Measurements from ENCODE around the gene CDC73. TPM values are rescaled to one million over a fixed set of nuclear protein-coding genes. Genes with fewer than 3 reads are reported as not detected.

The CDC73 gene
- total and polyA plus RNA-seq, 2 donors (not counting 3 experiments of a cell fraction or from before 2014, with no cell fraction given), result 9.9 to 55.8 TPM

- no peak overlapping the region for H2AFZ ChIP-seq (ENCODE audit: low read depth, low read length)
- ChIA-PET CTCF (interaction anchor here (0.7 kb wide), 1 partner anchor 637 kb away, joined by 3 read pairs; no protein-coding TSS in a partner anchor), POLR2A (no interaction called here)
- H3K27ac ChIP-seq (ENCODE audit: insufficient read depth, low read depth, low read length), result no peak overlapping the region
- H3K36me3 ChIP-seq (ENCODE audit: control insufficient read depth in 2 of 2, extremely low read depth in 1 of 2, insufficient read depth in 2 of 2, low read length in 2 of 2), result peaks cover 5% of the 10 kb centered on the region in 2 experiments
- FAIRE-seq (no peak), DNase-seq (ENCODE audit: low read depth, low spot score) (no peak)
- no TSS peak for BruUV-seq (replicated peaks)
- dilution Hi-C loops (cut with MboI; ENCODE audit: extremely low pct_ligation_motif_present, low sequenced_read_pairs) (no loop called here), intact Hi-C loops (cut with micrococcal nuclease) (no loop called here)
- TF ChIP-seq GATA2 (IDR thresholded peaks at IDR 0.05; ENCODE audit: insufficient read depth, insufficient read length, low read depth, low read length) (no peak), POLR2AphosphoS5 (IDR thresholded peaks at IDR 0.05; ENCODE audit: insufficient read depth, low read depth, low read length) (no peak), FOS (IDR thresholded peaks at IDR 0.05; ENCODE audit: borderline replicate concordance, insufficient read depth, low read length) (no peak), POLR2A (IDR thresholded peaks at IDR 0.05; ENCODE audit: low read depth, low read length) (no peak), JUN (IDR thresholded peaks at IDR 0.05; ENCODE audit: borderline replicate concordance, insufficient read depth, insufficient read length, low read depth) (no peak), EZH2 (IDR thresholded peaks at IDR 0.05; ENCODE audit: borderline replicate concordance, low read depth, low read length, severe bottlenecking) (no peak)
- TF ChIP-seq, protein P1, sequence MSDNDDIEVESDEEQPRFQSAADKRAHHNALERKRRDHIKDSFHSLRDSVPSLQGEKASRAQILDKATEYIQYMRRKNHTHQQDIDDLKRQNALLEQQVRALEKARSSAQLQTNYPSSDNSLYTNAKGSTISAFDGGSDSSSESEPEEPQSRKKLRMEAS (IDR thresholded peaks at IDR 0.05; ENCODE audit: insufficient read depth, insufficient read length), result no peak
- TF ChIP-seq, protein P2, sequence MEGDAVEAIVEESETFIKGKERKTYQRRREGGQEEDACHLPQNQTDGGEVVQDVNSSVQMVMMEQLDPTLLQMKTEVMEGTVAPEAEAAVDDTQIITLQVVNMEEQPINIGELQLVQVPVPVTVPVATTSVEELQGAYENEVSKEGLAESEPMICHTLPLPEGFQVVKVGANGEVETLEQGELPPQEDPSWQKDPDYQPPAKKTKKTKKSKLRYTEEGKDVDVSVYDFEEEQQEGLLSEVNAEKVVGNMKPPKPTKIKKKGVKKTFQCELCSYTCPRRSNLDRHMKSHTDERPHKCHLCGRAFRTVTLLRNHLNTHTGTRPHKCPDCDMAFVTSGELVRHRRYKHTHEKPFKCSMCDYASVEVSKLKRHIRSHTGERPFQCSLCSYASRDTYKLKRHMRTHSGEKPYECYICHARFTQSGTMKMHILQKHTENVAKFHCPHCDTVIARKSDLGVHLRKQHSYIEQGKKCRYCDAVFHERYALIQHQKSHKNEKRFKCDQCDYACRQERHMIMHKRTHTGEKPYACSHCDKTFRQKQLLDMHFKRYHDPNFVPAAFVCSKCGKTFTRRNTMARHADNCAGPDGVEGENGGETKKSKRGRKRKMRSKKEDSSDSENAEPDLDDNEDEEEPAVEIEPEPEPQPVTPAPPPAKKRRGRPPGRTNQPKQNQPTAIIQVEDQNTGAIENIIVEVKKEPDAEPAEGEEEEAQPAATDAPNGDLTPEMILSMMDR (IDR thresholded peaks at IDR 0.05; ENCODE audit: extremely low read depth in 1 of 2, insufficient read depth in 1 of 2, low read depth in 1 of 2, low read length in 2 of 2), result no peak
- H3K4me1 ChIP-seq (ENCODE audit: control insufficient read depth, extremely low read depth, insufficient read depth, low read length), result no peaks in the 10 kb centered on the region
- H3K79me2 ChIP-seq (ENCODE audit: control insufficient read depth, insufficient read depth, low read length), result no peaks in the 10 kb centered on the region
- no peaks in the 10 kb centered on the region for H4K20me1 ChIP-seq (replicated peaks; ENCODE audit: control insufficient read depth, extremely low read depth, insufficient read depth, low read length)
- no peaks in the 10 kb centered on the region for H3K9me1 ChIP-seq (replicated peaks; ENCODE audit: control insufficient read depth, extremely low read depth, insufficient read depth, low read length)
- no peak overlapping the region for H3K9ac ChIP-seq (replicated peaks; ENCODE audit: extremely low read depth, insufficient read depth, low read length)
- H3K27me3 ChIP-seq (ENCODE audit: control insufficient read depth in 2 of 2, insufficient read depth in 2 of 2, low read length in 2 of 2), result no peaks in the 10 kb centered on the region
- H3K9me3 ChIP-seq (replicated peaks; ENCODE audit: control insufficient read depth, insufficient read depth, low read length), result no peaks in the 10 kb centered on the region
- no peak overlapping the region for H3K4me2 ChIP-seq (ENCODE audit: insufficient read depth, low read length)
- H3K4me3 ChIP-seq (replicated peaks in 1 of 3; ENCODE audit: insufficient read depth in 1 of 3, low read depth in 1 of 3, low read length in 3 of 3), result no peak overlapping the region
Measured at GRCh38 chr1:193087893-193088292, 33.9 kb upstream of the CDC73 start.
